ENCODE data around the gene EIF2B1.

Gene EIF2B1

DNA sequence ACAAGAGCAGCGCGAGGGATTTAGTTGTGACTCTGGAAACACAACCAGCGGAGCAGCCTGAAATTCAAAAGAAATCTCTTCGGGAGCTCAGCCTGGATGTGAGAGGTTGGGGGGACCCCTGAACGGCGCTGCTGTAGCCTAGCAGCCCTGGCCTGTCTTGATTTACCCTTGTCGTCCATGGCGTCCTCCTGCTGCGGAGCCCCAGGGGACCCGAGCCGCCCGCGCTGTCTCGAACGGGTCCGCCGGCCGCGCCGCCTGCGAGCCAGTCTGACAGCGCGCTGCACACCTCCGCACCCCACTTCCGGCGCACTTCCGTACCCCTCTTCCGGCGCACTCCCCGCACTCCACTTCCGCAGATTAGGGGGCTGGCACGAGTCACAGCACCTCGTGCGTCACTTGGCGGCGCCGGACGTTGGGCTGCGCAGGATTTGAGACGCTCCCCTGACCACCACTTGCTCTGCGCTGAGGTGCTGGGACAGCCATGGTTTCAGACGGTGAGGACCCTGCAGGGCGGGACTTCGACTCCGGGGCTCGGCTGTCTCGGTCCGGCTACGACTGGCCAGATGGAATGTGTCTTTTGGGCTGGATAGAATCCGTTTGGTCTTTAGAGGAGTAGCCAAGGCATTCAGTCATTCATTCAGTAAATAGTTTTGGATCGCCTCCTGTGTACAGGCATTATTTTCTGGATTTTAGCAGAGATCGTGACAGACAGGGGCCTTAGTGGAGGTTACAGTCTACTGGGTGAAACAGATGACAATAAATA is at the start of gene EIF2B1, which contains the start of gene GTF2H3:
TSS of gene EIF2B1 (minus strand) at position 308 of the 763 bp plus-strand sequence. CDS start at position 179, 129 bp downstream.
TSS of gene GTF2H3 (plus strand) at position 451 of the 763 bp plus-strand sequence. CDS start at position 482, 31 bp downstream.
- DNase-seq (ENCODE audit: low read depth in 3 of 3): peak; percentile 94 to 97 (median 94)

DNA sequence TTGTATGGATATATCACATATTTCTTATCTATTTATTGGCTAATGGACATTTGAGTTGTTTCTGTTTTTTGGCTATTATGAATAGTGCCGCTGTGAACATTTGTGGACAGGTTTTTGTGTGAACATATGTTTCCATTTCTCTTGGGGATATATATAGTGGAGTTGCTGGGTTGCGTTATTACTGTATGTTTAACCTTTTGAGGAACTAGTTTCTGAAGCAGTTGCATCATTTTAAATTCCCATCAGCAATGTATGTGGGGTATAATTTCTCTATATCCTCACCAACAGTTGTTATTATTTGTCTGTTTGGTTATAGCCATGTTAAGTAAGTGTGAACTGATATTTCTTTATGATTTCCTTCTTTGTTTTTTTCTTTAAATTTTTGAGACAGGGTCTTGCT is 48.1 kb upstream of the EIF2B1 start:
- no peak for DNase-seq (ENCODE audit: low read depth in 3 of 3)

DNA sequence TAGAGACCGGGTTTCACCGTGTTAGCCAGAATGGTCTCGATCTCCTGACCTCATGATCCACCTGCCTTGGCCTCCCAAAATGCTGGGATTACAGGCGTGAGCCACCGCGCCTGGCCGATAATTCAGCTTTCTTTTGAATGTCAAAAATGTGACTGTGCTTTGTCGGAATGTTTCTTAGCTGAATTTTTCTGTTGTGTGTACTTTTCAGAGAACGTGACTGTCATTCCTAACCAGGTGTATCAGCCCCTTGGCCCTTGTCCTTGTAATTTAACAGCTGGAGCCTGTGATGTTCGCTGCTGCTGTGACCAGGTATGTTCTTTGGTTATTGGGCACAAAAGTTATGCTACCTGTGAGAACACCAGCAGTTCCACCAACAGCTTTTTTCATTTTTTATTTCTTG is 45.5 kb upstream of the EIF2B1 start:
- no peak for DNase-seq (ENCODE audit: low read depth in 3 of 3)

GRCh38 chr12:123676616-123677320 is 43.3 kb upstream of the EIF2B1 start:
- DNase-seq (ENCODE audit: low read depth in 3 of 3): no peak

DNA sequence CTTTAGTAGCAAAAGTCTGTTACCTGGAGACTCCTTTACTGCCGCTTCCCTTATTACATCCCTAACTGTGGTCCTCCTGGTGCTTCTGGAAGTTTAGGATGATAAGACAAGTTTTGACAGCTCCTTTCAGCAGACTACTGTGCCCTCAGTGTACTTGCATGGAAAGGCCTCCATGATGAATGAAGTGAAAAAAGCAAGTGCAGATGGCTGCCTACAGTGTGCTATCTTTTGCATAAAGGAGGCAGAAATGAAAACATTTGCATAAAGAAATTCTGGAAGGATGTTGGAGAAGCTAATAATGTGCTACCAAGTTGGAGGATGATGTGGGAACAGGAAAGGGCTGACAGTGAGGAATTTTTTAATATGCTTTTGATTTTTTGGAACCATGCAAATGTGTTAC is 42.0 kb upstream of the EIF2B1 start:
- DNase-seq (ENCODE audit: low read depth in 3 of 3): no peak

DNA sequence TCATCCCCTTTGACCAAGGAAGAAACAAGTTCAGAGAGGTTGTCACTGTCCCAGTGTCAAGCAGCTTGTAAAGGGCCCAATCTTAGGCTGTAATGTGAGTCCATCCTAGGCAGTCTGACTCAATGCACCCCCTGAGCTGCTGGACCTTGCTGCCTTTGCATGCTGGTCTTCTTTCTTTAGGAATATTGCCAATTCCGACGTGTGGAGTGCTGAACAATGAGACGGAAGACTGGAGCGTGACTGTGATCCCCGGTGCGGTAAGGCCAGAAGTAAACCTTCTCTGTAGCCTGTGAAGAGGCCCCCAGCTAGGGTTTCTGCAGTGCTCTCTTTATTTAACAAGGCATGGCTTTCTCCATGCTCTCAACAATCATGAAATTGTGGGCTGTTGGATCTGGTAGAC is 38.4 kb upstream of the EIF2B1 start:
- no peak for DNase-seq (ENCODE audit: low read depth in 3 of 3)

GRCh38 chr12:123670882-123671728 is 37.6 kb upstream of the EIF2B1 start, which contains the start of gene TCTN2:
Gene TCTN2, plus strand, starts transcription at chr12:123671113. Its CDS starts 128 bp downstream, at chr12:123671241.
- peak; percentile 88 to 95 (median 91) for DNase-seq (ENCODE audit: low read depth in 3 of 3)

GRCh38 chr12:123667771-123668170 is 34.3 kb upstream of the EIF2B1 start:
- no peak for DNase-seq (ENCODE audit: low read depth in 3 of 3)

DNA sequence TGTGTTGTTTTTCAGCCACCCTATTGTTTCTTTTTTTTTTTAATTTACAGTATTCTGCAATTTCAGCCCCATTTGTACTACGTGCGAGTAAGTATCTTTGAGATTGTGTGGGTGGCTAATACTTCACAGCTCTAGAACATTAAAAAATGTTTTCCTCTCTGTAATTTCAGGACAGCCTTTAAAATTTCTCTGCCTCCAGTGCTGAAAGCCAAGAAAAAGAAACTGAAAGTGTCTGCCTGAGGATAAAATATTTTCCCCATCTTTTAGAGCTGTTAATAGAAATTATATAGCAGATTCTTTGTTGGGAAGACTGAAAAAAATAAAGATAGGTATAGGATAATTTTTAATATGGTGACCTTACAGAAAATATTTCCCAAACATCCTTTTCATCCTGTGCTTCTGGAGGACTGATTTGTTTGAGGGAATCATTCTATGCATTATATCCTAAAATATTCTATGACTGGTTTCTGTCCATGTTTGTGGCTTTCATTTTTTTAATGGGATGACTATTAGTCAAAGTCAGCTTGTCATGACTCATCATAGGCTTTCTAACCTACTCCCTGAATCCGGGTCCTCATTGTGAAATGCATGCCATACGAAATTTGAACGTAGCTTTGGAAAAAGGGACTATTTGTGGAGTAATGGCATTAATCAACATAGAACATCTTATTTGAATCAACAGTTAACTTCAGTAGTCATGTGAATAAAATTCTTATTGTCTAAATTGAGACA is 26.7 kb upstream of the EIF2B1 start:
- DNase-seq (ENCODE audit: low read depth in 3 of 3): no peak

DNA sequence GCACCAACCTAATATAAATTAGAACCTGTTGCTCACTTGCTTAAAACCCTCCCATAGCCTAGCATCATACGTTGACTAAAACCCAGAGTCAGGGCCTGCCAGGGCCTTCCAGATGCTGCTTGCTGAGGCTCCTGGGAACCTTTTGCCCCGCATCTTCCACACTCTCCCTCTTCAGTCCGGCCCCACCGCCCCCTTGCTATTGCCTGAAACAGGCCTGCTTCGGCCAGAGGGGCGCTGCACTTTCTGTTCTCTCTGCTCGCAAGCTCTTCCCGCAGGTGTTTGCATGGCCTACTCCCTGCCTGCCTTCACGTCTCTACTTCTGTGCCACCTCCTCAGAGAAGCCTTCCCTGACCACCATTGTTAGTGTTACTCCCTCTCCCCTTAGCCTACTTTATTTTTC is 23.7 kb upstream of the EIF2B1 start:
- no peak for DNase-seq (ENCODE audit: low read depth in 3 of 3)

DNA sequence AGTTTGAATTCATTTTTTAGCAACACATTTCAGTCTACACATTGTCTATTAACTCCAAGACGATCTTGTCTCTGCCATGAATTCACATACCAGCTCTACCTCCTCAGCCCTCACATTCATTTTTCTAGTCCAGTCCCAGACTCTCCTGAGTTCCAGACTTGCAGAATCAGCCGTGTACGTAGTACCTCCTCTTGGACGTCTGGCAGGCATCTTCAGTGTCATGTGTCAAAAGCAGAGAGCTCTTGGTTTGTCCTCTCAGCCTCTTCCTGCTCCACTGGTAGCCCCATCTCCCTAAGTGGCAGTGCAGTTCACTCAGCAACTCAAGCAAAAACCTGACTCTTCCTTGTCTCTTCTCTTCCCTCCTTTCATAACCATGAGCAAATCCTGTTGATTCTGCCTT is 22.9 kb upstream of the EIF2B1 start:
- no peak for DNase-seq (ENCODE audit: low read depth in 3 of 3)

GRCh38 chr12:123655420-123655819 is 21.9 kb upstream of the EIF2B1 start:
- DNase-seq (ENCODE audit: low read depth in 3 of 3): no peak

DNA sequence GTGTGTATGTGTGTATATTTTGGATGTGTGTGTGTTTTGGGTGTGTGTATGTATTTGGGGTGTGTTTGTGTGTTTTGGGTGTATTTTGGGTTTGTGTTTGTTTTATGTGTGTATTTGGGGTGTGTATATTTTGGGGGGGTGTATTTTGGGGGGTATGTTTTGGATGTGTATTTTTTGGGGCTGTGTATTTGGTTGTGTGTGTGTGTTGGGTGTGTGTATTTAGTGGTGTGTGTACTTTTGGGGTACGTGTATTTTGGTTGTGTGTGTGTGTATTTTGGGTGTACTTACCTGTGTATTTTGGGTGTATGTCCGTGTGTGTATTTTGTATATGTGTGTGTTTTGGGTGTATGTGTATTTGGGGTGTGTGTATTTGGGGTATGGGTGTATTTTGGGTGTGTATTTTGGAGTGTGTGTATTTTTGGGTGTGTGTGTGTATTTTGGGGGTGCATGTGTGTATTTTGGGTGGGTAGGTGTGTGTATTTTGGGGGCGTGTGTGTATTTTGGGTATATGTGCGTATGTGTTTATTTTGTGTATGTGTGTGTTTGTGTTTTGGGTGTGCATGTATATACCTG is 20.7 kb upstream of the EIF2B1 start:
- no peak for DNase-seq (ENCODE audit: low read depth in 3 of 3)

DNA sequence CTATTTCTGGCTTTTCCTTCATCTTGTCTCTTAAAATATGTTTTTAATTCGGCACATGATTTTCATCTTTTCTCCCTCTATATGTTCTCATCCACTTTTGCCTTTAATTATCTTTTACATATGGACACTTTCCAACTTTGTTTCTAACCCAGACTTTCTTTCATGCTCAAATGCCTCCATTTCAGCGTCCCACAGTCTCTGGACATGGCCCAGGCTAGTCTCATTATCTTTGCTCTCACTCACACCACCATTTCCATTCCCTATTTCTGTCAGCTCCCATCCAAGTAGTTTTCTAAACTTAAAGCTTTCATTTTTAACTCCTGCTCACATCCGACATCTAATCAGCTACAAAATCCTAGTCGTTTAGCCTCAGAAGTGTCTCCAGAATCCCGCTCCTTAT is 14.9 kb upstream of the EIF2B1 start:
- no peak for DNase-seq (ENCODE audit: low read depth in 3 of 3)

DNA sequence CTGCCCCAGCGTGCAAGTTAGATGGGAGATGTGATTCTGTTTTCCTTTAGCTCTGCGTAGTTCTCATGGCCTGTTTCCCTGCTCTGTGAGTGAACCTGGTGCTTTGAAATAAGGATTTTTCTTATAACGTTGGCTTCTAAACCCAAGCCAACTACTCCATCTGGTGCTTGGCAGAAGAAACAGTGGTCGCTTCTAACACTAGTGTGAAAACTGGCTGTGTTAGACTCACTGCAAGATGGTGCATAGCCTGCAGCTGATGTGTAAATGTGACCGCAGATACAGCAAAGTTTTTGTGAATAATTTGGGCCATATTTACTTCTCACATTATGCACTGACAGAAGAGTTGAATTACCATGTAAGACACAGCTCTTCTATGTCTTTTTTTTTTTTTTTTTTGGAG is 12.4 kb upstream of the EIF2B1 start:
- no peak for DNase-seq (ENCODE audit: low read depth in 3 of 3)

DNA sequence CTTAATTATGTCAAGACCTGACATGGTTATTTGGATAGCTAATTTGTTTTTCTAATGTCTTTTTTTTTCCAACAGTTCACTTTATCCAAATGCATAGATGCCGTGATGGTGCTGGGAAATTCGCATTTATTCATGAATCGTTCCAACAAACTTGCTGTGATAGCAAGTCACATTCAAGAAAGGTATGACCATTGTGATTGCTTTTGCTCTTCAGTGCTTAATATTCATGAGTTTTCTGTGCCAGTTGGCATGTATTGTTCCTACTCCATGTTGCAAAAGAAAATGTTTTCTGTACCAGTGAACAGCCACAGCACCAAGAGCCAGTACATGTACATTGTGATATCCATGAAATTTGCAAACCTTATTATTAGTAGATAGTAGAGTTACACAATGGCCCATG is 11.9 kb upstream of the EIF2B1 start:
- DNase-seq (ENCODE audit: low read depth in 3 of 3): no peak

GRCh38 chr12:123643911-123644310 is 10.4 kb upstream of the EIF2B1 start:
- no peak for DNase-seq (ENCODE audit: low read depth in 3 of 3)

GRCh38 chr12:123634142-123634561 is 666 bp upstream of the EIF2B1 start:
- DNase-seq (ENCODE audit: low read depth in 3 of 3): no peak

GRCh38 chr12:123621619-123622530 is 11.6 kb downstream of the EIF2B1 start:
- no peak for DNase-seq (ENCODE audit: low read depth in 3 of 3)

DNA sequence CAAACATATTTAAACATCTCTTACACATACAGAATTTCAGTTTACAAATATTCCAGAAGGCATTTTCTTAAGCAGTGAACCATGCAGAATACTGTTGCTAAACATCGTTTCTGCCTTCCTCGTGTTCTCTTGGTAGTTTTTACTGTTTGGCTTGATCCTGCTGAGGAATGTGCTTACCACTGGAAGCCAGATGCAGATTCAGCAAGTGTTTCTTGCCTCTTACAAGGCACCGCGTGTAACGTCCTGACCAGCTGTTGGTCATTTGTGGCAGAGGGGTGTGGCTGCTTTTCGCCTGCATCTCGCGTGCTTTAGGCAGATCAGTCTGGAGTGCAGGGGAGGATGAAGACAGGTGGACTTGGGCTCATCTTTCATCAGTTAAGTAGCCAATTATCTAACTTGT is 12.4 kb downstream of the EIF2B1 start:
- DNase-seq (ENCODE audit: low read depth in 3 of 3): no peak
